Subcutaneous adipose tissue (tissue), 4 donors: ENCODE data around the gene MED22. TPM values are rescaled to one million over a fixed set of nuclear protein-coding genes. Genes with fewer than 3 reads are reported as not detected.

ENCODE experiments used
- total RNA-seq, 4 donors: library from RNA; depleted of rRNA; stranded (reverse); fragments of >200 nt; gene quantifications; one replicate each; pipeline ENCODE4 v1.1.0, GENCODE V29; 2016
- TF ChIP-seq, protein P1 (sequence below): fragments of 450-650 bp; IDR thresholded peaks from one replicate; pipeline ENCODE4 v1.5.1; 2016; ENCODE audit warnings: low read depth, mild to moderate bottlenecking, control low read depth, antibody characterized with exemption, moderate library complexity

The MED22 gene
- total RNA-seq: 10 to 100 TPM; 15.9 to 31.3 (median 20.3) TPM

DNA sequence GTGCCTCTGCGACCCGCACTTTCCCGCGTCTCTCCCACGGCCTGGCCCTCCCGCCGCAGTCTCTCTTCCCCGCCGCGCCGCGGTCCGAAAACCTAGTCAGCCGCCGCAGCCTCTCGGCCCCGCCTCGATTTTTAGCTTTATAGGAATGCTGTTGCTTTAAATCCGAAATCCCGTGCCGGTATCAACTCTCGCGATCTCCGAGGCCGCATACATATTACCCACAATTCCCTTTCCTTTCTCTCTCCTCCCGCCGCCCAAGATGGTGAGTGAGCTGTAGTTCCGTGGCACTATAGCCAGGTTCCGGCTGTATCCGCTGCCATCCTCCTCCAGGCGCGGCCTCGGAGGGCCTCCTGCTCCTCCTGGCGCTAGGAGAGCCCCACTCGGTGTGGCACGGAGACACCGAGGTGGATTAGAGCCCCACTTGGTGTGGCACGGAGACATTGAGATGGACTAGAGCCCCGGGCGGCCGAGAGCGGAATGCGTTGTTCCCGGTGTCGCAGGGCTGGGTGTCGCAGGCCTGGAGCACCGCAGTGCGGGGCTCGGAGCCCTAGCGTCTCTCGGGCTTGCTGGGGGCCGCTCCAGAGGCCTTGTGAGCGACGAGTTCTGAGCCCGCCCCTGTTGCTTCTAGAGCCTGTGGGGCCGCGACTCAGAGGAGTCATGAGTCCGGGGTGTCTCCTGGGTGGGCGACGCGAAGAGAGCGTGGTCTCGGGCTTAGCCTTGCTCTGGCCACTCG lies at the start of gene MED22, which contains the start of gene RPL7A:
MED22 (minus strand) TSS at position 147 of the 733 bp plus-strand sequence. CDS start 1,469 bp downstream, outside the sequence.
RPL7A (plus strand) TSS at position 234 of the 733 bp plus-strand sequence; CDS start at position 260, 26 bp downstream.
- TF ChIP-seq, protein P1, sequence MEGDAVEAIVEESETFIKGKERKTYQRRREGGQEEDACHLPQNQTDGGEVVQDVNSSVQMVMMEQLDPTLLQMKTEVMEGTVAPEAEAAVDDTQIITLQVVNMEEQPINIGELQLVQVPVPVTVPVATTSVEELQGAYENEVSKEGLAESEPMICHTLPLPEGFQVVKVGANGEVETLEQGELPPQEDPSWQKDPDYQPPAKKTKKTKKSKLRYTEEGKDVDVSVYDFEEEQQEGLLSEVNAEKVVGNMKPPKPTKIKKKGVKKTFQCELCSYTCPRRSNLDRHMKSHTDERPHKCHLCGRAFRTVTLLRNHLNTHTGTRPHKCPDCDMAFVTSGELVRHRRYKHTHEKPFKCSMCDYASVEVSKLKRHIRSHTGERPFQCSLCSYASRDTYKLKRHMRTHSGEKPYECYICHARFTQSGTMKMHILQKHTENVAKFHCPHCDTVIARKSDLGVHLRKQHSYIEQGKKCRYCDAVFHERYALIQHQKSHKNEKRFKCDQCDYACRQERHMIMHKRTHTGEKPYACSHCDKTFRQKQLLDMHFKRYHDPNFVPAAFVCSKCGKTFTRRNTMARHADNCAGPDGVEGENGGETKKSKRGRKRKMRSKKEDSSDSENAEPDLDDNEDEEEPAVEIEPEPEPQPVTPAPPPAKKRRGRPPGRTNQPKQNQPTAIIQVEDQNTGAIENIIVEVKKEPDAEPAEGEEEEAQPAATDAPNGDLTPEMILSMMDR: no peak

GRCh38 chr9:133397370-133397769 lies 49.4 kb upstream of the MED22 start:
- TF ChIP-seq, protein P1: no peak

GRCh38 chr9:133396952-133397351 lies 49.0 kb upstream of the MED22 start:
- TF ChIP-seq, protein P1: no peak

GRCh38 chr9:133394687-133395271 lies 46.8 kb upstream of the MED22 start:
- TF ChIP-seq, protein P1: no peak

- TF ChIP-seq, protein P1: no peak
These were observed 45.5 kb upstream of the MED22 start for GRCh38 chr9:133393399-133393798.

GRCh38 chr9:133390713-133391112 lies 42.8 kb upstream of the MED22 start:
- TF ChIP-seq, protein P1: no peak

DNA sequence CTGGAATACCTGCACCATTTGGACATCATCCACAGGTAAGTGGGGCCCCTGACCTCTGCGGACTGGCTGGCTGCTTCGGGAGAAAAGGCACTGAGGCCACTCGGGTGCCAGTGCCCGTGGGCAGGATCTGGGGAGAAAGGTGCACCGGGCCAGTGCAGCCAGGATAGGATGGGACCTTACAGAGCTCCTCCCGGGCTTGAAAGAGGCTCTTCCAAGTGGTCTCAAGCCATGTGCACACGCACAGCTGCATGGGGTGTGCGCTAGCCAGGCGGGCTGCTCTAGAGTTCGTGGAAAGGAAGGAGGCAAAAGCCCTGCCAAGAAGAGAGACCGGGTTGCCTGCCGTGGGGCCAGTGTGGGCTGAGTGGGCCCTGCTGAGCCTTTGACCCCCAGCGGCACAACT lies 41.6 kb upstream of the MED22 start:
- TF ChIP-seq, protein P1: no peak
